Mesenteric fat pad (tissue), 1 donor: ENCODE data around the gene SLC7A5. TPM values are rescaled to one million over a fixed set of nuclear protein-coding genes. Genes with fewer than 3 reads are reported as not detected.
"Not testable (repeated sequence)": the region's sequence is repeated elsewhere in the genome, so short reads cannot be mapped to it uniquely, and the experiment has no call there.

Experiments
- DNase-seq: peaks from one replicate; pipeline ENCODE4 v3.0.0-alpha.2; 2020; ENCODE audit warnings: low spot score
- total RNA-seq: library from RNA; stranded (reverse); fragmentation: NEBNext Ultra II Directional; extraction: Animal tissue kit (Norgen Biotek cat#: 25700); gene quantifications from one replicate; pipeline ENCODE4 v1.2.1, GENCODE V29; 2021
- donor health status: DM: yes; HTN: yes; CAD: no.

Gene SLC7A5
- total RNA-seq, 1 donor from 2014 or later = 9.4 TPM

DNA sequence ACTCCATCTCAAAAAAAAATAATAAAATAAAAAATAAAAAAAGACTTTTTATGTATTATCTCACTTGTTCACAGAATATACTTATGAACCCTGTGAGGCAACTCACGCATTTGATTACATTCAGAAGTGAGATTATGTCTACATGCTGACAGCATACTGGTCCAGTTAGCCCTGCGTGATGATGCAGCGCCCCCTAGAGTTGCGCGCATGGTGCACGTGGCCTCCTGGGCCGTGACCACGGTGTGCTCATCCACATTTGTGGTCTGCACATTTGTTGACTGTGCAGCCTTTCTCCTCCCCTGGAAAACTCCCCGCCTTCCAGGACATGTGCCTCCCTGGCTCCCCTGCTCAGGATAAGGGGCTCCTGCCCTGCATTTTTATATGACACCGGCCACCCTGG lies 20.5 kb upstream of the SLC7A5 start:
- DNase-seq = not testable (repeated sequence)

GRCh38 chr16:87888346-87888745 lies 19.0 kb upstream of the SLC7A5 start:
- not testable (repeated sequence) for DNase-seq

GRCh38 chr16:87887931-87888330 lies 18.6 kb upstream of the SLC7A5 start:
- not testable (repeated sequence) for DNase-seq

DNA sequence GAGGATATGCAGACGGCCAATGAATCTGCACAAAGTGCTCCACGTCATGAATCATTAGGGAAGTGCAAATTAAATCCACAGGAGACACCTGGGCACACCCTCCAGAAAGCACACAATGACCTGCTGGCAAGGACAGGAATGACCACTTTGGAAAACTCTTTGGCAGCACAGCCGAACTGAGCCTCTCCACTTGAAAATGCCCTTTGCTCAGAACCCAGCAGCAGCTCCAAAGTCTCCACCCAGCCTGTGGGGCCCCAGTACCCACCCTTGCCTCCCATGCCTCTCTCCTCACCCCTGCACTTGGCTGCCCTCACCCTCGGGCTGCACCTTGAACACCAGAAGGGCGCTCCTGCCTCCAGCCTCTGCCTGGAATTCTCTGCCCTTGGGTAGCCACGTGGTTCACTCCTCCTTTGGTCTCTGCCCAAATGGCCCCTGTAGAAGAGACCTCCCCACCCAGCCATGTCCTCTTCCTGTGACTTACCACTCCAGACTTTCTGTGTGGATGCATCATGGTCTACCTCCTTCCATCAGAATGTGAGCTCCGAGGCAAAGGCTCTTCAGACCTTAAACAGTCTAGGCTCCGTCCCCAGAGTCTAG lies 16.2 kb upstream of the SLC7A5 start:
- not testable (repeated sequence) for DNase-seq

DNA sequence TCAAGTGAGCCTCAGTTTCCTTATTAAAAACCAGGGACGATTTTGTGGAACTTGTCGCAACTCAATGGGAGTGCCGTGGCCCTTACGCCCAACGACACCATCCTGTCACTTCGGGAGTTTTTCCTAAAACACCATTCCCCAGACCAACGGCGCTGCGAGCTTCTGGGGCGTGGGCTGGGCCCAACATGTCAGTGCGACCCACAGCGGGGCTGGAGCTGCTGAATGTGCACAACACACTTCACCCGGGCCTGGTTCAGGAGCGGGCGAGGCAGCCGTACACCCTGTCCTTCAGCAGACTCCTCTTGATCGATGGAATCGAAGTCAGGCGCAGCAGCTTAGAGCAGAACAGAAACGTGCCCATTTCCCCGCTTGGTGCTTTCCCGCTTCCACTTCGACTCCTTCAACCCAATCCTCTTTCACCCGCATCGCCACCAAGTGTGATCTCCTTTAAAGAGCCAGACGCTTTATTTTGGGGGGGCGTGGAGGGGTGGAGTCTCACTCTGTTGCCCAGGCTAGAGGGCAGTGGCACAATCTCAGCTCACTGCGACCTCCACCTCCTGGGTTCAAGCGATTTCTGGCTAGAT lies 13.2 kb upstream of the SLC7A5 start:
- DNase-seq = no peak

DNA sequence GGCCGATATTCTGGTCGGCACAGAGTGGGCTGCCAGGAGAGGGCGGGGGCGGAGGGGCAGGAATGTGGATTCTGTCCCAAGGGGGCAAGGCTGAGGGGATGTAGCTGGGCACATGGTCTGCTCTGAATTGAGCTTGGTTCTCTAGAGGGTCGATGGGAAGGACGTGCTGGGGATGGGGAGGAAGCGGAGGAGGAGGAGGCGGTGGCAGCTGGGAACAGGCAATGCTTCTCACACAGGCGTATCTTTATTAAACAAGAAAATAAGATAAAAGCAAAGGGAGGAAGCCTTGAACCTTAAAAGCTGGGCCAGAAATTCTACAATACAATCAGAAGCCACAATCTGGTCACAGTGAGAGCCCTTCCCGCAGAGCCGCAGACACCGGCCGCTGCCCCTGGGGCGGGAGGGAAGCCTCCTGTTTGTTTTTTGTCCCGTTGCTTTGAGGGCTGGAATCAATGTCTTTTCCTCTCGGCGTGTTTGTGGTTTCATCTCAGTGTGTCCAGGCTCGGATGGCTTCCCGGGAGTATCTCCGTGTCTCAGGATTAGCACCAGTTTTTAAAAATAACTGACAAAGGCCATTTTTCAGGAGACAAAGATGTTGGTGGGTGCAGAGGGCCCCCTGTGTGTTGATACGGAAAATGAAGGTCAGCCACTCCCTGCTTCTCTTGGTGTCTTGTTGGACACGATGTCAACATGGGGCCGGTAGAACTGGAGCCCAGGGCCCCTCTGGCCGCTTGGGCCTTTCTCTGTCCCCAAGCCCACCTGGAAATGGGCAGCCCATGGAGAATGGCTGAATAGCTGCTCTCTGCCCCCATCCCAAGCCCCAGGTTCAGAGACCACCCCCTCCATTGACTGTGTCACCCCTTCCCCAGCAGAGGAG lies 12.3 kb upstream of the SLC7A5 start:
- DNase-seq = no peak

- DNase-seq = no peak
Measured at GRCh38 chr16:87880117-87880696, 10.9 kb upstream of the SLC7A5 start.

- not testable (repeated sequence) for DNase-seq
Measured at GRCh38 chr16:87879411-87880013, 10.2 kb upstream of the SLC7A5 start.

DNA sequence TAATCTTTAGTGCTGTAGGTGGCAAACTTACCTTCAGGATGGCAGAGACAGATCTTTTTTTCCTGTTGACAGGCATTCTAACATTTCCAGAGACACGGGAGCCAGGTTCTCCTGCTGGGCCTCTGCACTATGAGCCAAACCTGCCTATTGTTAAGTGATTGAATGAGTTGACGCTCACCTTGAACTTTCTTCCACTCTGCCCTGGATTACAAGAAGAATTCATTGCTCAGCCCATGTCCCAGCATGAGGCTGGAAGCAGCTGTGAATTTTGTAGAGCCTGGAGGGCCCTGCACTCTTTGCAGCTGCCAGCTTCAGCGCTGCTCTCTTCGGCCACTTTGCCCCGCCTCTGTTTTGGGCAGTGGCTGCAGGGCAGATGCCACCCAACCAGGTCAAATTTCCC lies 9.4 kb upstream of the SLC7A5 start:
- DNase-seq = no peak

GRCh38 chr16:87877942-87878507 lies 8.7 kb upstream of the SLC7A5 start:
- no peak for DNase-seq

DNA sequence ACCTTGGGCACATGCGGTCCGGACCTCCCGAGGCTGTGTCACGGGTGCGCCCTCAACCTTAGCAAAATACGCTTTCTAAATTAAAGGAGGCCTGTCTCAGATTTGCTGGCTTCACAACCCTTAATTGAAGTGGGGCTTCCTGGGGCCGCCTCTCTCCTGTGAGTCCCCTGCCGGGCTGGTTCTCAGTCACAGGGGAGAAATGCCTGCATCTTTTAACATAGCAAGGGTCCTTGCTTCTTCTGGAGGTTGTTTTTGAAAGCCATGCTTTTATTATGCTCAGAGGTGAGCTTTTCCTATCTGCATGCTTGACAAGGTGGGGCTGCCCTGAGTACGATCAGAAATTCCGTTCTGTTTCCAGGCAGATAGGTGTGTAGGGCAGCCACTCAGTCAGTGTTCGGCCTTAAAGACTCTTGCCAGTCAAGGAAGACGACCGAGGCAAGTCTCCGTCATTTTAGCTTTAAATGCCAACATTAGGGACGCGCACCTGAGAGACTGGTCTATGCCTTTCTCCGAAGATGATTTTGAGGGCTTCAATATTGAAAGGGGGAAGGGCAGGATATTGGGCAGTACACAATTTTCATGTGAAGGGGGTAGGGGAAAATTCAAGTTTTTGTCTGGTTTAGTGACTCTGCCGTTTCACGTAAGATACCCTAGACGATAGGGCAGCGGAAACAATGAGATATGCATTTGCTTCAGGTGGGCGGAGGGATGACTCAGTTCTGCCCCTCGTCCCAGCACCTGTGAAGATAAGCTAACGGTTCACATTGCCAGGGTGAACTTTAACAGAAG lies 5.5 kb upstream of the SLC7A5 start:
- no peak for DNase-seq

- DNase-seq = not testable (repeated sequence)
Measured at GRCh38 chr16:87870418-87871291, 1.3 kb upstream of the SLC7A5 start.

DNA sequence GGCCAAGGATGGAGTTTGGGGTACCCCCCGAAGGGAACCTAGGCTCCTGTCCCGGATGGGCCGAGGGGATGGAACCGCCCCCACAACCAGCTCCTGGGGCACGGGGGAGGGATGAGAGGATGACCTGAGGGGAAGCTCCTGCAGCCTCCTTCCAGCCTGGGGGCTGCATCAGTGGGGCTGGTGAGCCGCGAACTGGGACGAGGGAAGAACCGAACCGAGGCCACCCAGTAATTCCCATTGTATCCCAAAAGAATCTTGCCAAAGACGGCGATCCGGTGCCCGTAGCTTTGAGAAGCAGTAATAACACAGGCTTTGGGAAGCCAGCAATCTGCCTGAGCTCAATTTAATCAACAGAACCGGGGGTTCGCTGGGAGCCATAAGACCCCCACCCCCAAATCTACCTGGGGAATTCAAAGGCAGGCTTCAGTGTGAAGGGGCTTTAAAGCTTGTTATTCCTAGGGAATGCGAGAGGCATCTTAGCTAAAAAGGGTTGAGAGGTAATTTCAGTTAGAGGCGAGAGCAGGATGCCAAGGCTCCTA lies 641 bp upstream of the SLC7A5 start:
- not testable (repeated sequence) for DNase-seq

DNA sequence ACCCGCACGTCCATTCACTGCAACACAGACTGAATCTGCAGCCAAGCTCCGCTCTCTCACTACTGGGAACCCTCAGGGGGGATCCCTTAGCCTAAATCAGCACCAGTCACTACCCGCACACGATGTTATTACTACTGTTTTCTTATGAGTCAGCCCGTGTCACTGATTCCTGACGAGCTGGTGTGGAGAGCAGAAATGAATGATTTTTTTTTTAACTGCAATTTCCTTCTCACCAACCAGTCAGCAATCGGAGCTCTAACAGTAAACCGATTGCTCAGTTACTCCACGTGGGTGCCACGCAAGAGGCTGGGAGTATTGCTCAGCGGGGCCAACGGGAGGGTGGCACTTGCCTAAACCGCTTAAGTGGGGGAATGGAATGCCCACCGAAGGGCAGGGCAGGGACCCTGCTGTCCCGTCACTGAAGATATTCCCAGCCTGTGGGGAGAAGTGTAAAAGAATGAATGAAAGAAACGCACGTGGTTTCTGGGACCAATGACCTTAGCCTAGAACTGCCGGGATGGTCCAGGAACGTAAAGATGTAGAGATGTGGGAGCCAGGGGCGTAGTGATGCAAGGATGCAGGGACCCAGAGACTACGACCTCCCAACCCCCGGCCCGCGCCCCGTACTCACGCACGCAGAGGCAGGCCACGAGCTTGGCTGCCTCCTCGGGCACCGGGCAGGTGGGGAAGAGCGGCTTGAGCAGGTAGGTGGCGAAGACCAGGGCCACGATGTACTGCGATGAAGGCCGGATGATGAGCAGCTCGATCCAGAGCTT lies 865 bp downstream of the SLC7A5 start:
- not testable (repeated sequence) for DNase-seq

- not testable (repeated sequence) for DNase-seq
Measured at GRCh38 chr16:87865902-87866555, 3.3 kb downstream of the SLC7A5 start.

- no peak for DNase-seq
Measured at GRCh38 chr16:87864331-87864989, 4.8 kb downstream of the SLC7A5 start.

DNA sequence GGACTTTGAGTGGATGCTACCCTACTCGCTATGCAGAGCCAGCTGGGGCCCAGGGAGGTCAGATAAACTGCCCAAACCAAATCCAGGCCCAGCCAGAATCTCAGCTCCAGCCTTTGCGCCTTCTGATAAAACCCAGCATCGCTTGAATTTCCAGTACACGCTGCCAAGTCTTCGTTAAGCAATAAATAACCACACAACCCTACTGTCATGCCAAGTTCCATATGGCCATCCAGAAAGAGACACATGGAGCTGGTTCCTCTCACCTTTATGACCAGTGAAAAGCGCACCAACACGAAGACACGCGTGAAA lies 6.0 kb downstream of the SLC7A5 start:
- DNase-seq = not testable (repeated sequence)
